ENCODE results near the gene TRIM45. TPM values are rescaled to one million over a fixed set of nuclear protein-coding genes. Genes with fewer than 3 reads are reported as not detected.
"Not testable (repeated sequence)": the region's sequence is repeated elsewhere in the genome, so short reads cannot be mapped to it uniquely, and the experiment has no call there.

Gene TRIM45
- total and polyA plus RNA-seq, 11 donors, result 1.4 to 22.2 (median 9.0) TPM

GRCh38 chr1:117105722-117106121 is 15.8 kb downstream of the TRIM45 start:
- Histone ChIP-seq H3K4me3 (no peak overlapping the region), H3K36me3 (peaks cover 0 to 73% (median 42%) of the 10 kb centered on the region in 9 donors), H3K9me3 (no peaks in the 10 kb centered on the region), H3K27me3 (no peaks in the 10 kb centered on the region), H3K4me1 (peaks cover 0 to 3% (median 0%) of the 10 kb centered on the region in 12 donors), H3K27ac (no peak overlapping the region)
- no peak for DNase-seq
- intact Hi-C loops (cut with DNase I), result no loop called here
- TF ChIP-seq CTCF (IDR thresholded peaks at IDR 0.05) (no peak), POLR2A (IDR thresholded peaks at IDR 0.05) (no peak)
- no peak for ATAC-seq

GRCh38 chr1:117104986-117105385 is 16.6 kb downstream of the TRIM45 start:
- H3K36me3 ChIP-seq, result peaks cover 0 to 66% (median 34%) of the 10 kb centered on the region in 9 donors
- intact Hi-C loops (cut with DNase I), result no loop called here
- H3K27me3 ChIP-seq, result no peaks in the 10 kb centered on the region
- 64 to 85% (median 81%) methylated on average over 3 of the region's 3 CpGs for WGBS, 4 donors
- H3K4me3 ChIP-seq, result no peak overlapping the region
- H3K9me3 ChIP-seq, result no peaks in the 10 kb centered on the region
- DNase-seq (no peak), ATAC-seq (no peak)
- peaks cover 0 to 3% (median 0%) of the 10 kb centered on the region in 12 donors for H3K4me1 ChIP-seq
- H3K27ac ChIP-seq, result no peak overlapping the region
- no peak for TF ChIP-seq CTCF (IDR thresholded peaks at IDR 0.05)
- no peak for TF ChIP-seq POLR2A (IDR thresholded peaks at IDR 0.05)

GRCh38 chr1:117101858-117102257 is 19.7 kb downstream of the TRIM45 start:
- ATAC-seq; H3K4me3 ChIP-seq; DNase-seq; intact Hi-C loops (cut with DNase I); H3K27ac ChIP-seq; H3K9me3 ChIP-seq; H3K27me3 ChIP-seq: not testable (repeated sequence)
- Histone ChIP-seq H3K4me1 (peaks cover 0 to 11% (median 0%) of the 10 kb centered on the region in 12 donors), H3K36me3 (peaks cover 0 to 89% (median 29%) of the 10 kb centered on the region in 9 donors)
- 96 to 100% (median 100%) methylated on average over 3 of the region's 3 CpGs for WGBS, 4 donors

- Histone ChIP-seq H3K9me3 (no peaks in the 10 kb centered on the region), H3K27ac (no peak overlapping the region), H3K4me3 (no peak overlapping the region), H3K36me3 (peaks cover 0 to 91% (median 24%) of the 10 kb centered on the region in 9 donors), H3K4me1 (peaks cover 0 to 11% (median 0%) of the 10 kb centered on the region in 12 donors), H3K27me3 (no peaks in the 10 kb centered on the region)
- no peak for TF ChIP-seq CTCF (IDR thresholded peaks at IDR 0.05)
- TF ChIP-seq POLR2A (IDR thresholded peaks at IDR 0.05), result no peak
- intact Hi-C loops (cut with DNase I), result no loop called here
- peak in 3 of 4 donors; percentile 67 to 74 (median 69) for ATAC-seq
- 52 to 75% (median 53%) methylated on average over 1 of the region's 1 CpG for WGBS, 4 donors
- no peak for DNase-seq
Observed at GRCh38 chr1:117101334-117101733, 20.2 kb downstream of the TRIM45 start.

- Histone ChIP-seq H3K4me3 (no peak overlapping the region), H3K36me3 (peaks cover 0 to 95% (median 18%) of the 10 kb centered on the region in 9 donors), H3K9me3 (no peaks in the 10 kb centered on the region), H3K27ac (no peak overlapping the region), H3K27me3 (no peaks in the 10 kb centered on the region), H3K4me1 (peaks cover 0 to 16% (median 4%) of the 10 kb centered on the region in 12 donors)
- ATAC-seq, result peak in 1 of 4 donors; percentile 52
- intact Hi-C loops (cut with DNase I), result loop anchor here in 1 of 10 donors (2.0 kb wide), 1 partner anchor 34 kb away; no protein-coding TSS in a partner anchor
- TF ChIP-seq POLR2A (IDR thresholded peaks at IDR 0.05) (no peak), CTCF (IDR thresholded peaks at IDR 0.05) (no peak)
- WGBS, 4 donors, result 65 to 73% (median 69%) methylated on average over 4 of the region's 4 CpGs
- no peak for DNase-seq
Observed at GRCh38 chr1:117098287-117098890, 23.2 kb downstream of the TRIM45 start.
